ENCODE results near the gene TOLLIP. TPM values are rescaled to one million over a fixed set of nuclear protein-coding genes. Genes with fewer than 3 reads are reported as not detected.

Gene TOLLIP
- total RNA-seq, 4 donors from 2014 or later = 53.0 to 106 (median 63.6) TPM

DNA sequence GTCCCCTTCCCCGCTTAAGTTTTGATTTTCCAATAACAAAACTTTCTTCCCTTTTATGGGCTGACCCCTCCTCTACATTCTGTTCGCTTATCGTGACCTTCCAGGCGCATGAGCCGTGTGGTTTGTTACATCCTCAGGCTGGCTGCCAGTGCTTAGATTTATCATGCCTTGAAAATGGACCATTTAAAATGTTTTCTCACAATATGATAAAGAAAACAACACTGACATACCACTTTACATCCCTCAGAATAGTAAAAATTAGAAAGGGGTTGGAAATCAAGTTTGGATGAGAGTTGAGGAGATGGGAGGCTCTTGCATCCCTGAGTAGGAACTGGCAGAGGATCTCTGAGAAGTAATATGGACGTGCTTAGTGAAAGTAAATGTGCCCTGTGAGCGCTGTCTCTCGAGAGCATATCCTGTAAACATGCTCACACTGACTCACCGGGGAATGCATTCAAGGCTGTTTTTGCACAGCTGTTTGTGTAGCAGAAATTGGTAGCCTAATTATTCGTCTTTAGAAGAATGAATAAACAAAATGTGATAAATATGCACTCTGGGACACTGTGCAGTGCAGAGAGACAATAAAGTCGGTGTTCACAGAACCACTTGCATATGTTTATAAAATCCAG, 17.1 kb upstream of the TOLLIP start:
- Histone ChIP-seq H3K27ac (peak overlapping the region in 2 of 4 donors; percentile 17 to 48), H3K4me1 (peaks cover 0 to 6% (median 0%) of the 10 kb centered on the region in 3 donors), H3K4me3 (no peak overlapping the region), H3K27me3 (peaks cover 0 to 34% (median 0%) of the 10 kb centered on the region in 4 donors), H3K9me3 (peaks cover 0 to 8% (median 6%) of the 10 kb centered on the region in 3 donors), H3K36me3 (no peaks in the 10 kb centered on the region)
- TF ChIP-seq POLR2A (IDR thresholded peaks at IDR 0.05) = no peak
- TF ChIP-seq CTCF (IDR thresholded peaks at IDR 0.05) = no peak
- WGBS, 2 donors = 53 to 72% methylated on average over 11 of the region's 11 CpGs
- DNase-seq = no peak
- intact Hi-C loops (cut with DNase I) = no loop called here

DNA sequence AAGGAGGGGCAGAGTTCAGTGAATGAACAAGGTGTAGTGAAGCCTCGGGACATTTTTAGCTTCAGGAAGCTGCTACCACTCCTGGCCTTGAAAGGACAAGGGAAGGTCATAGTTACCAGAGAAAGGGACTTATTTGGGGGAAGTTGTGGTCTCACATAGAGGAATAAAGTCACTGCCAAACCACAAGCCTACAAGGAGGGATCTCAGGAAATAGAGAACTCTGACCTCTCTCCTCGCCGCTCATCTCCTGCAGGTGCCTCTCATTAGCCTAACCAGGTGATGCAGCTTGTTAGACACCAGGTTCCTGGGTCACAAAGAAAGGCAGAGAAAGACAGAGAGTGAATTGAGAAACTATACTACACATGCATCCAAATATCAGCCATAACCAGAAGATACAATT, 14.3 kb upstream of the TOLLIP start:
- TF ChIP-seq CTCF (IDR thresholded peaks at IDR 0.05) (no peak), POLR2A (IDR thresholded peaks at IDR 0.05) (no peak)
- DNase-seq = no peak
- Histone ChIP-seq H3K36me3 (no peaks in the 10 kb centered on the region), H3K4me3 (no peak overlapping the region), H3K9me3 (peaks cover 0 to 8% (median 6%) of the 10 kb centered on the region in 3 donors), H3K27ac (no peak overlapping the region), H3K27me3 (peaks cover 0 to 31% (median 0%) of the 10 kb centered on the region in 4 donors), H3K4me1 (peaks cover 0 to 6% (median 0%) of the 10 kb centered on the region in 3 donors)
- intact Hi-C loops (cut with DNase I) = no loop called here
- 46 to 54% methylated on average over 3 of the region's 3 CpGs for WGBS, 2 donors

DNA sequence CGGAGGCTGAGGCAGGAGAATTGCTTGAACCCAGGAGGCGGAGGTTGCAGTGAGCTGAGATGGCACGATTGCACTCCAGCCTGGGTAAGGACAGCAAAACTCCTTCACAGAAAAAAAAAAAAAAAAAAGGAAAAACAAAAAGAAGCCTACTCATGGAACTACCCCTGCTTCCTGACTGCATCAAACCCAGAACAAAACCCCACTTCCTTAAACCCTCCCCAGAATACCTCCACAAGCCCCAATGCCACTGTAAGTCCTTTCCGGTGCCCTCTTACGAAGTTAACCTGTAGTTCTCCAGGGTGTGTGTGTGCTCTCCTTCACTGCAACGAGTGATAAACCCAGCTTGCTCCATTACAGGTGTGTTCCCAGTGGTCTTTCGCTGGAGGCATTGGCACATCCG, 8.6 kb upstream of the TOLLIP start:
- no peaks in the 10 kb centered on the region for H3K9me3 ChIP-seq
- TF ChIP-seq POLR2A (IDR thresholded peaks at IDR 0.05) (no peak), CTCF (IDR thresholded peaks at IDR 0.05) (no peak)
- 73 to 77% methylated on average over 7 to 8 of the region's 8 CpGs for WGBS, 2 donors

DNA sequence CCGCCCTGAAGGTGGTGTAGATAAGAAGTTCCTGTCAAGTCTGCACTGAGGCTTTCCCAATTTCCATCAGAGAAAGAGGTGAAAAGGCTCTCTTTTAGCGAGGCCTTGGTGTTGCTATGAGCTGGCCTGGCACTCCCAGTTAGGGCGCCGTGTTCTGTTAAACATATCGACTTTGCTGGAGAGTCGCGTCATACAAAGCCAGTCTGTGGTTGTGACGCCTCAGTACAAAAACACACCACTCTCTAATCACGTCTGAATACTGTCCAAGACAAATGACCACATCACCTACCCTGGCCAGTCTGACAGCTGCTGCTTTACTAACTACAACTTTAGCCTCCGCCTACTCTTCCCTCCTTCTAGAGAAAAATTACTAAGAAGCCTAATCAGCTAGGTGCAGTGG, 8.0 kb upstream of the TOLLIP start:
- WGBS, 2 donors = 80 to 87% methylated on average over 9 to 10 of the region's 10 CpGs
- H3K9me3 ChIP-seq = peaks cover 0 to under 1% (median 0%) of the 10 kb centered on the region in 3 donors
- H3K36me3 ChIP-seq = no peaks in the 10 kb centered on the region
- H3K27me3 ChIP-seq = no peaks in the 10 kb centered on the region
- TF ChIP-seq CTCF (IDR thresholded peaks at IDR 0.05) = no peak
- no peak for TF ChIP-seq POLR2A (IDR thresholded peaks at IDR 0.05)
- H3K27ac ChIP-seq = peak overlapping the region in 1 of 4 donors; percentile 18
- intact Hi-C loops (cut with DNase I) = no loop called here
- H3K4me1 ChIP-seq = no peaks in the 10 kb centered on the region
- H3K4me3 ChIP-seq = no peak overlapping the region
- DNase-seq = no peak

More for the DNA sequence above, 8.6 kb upstream of the TOLLIP start:
- no peaks in the 10 kb centered on the region for H3K36me3 ChIP-seq
- intact Hi-C loops (cut with DNase I) = no loop called here
- H3K27me3 ChIP-seq = no peaks in the 10 kb centered on the region
- no peak overlapping the region for H3K4me3 ChIP-seq
- DNase-seq = no peak
- H3K27ac ChIP-seq = no peak overlapping the region
- H3K4me1 ChIP-seq = no peaks in the 10 kb centered on the region

DNA sequence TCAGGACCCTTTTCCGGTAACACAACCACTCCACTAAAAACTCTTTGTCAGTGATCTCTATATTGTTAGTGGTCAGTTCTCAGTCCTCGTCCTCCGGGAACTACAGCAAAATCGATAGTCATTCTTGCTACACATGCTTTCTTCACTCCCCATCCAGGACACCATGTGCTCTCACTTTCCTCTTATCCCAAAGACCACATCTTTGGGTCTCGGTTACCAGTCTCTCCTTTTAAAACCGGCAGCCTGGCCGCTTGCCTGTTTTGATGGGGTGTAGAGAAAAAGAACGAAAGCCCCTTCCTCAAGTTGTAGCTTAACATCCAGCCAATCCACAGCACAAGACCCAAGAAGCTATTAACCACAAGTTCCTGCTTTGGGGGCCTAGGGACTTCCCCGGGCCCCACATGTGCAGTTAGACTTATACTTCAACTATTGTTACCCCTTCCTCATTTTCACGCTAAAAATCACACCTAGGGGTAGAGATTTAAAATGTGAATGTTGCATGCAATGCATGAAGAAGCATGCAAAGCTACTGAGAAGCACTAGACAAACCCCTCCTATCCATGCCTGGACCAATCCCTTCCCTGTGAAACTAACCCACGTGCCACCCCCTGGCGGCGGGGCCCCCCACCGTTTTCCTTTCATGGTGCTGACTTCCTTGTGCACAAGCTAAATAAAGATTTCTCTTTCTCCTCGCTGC, 1.5 kb upstream of the TOLLIP start:
- WGBS, 2 donors = 70 to 75% methylated on average over 15 of the region's 15 CpGs
- no peaks in the 10 kb centered on the region for H3K27me3 ChIP-seq
- intact Hi-C loops (cut with DNase I) = no loop called here
- H3K4me1 ChIP-seq = peaks cover 33 to 46% (median 38%) of the 10 kb centered on the region in 3 donors
- peaks cover 0 to 11% (median 4%) of the 10 kb centered on the region in 3 donors for H3K9me3 ChIP-seq
- H3K36me3 ChIP-seq = peaks cover 0 to 3% (median 0%) of the 10 kb centered on the region in 3 donors
- no peak for DNase-seq
- TF ChIP-seq POLR2A (IDR thresholded peaks at IDR 0.05) = no peak
- no peak for TF ChIP-seq CTCF (IDR thresholded peaks at IDR 0.05)
- H3K4me3 ChIP-seq = peak overlapping the region in 2 of 4 donors; percentile 94 to 99
- peak overlapping the region in 2 of 4 donors; percentile 98 to 99 for H3K27ac ChIP-seq

Data from esophagus squamous epithelium (tissue), 5 donors.